Adipocyte (in vitro differentiated cells): ENCODE results near the gene POMT1.
"Not testable (repeated sequence)": the region's sequence is repeated elsewhere in the genome, so short reads cannot be mapped to it uniquely, and the experiment has no call there.

Experiments
- DNase-seq: peaks from one replicate; pipeline ENCODE4 v3.0.0-alpha.2; 2015; ENCODE audit warnings: low read depth
- H3K27me3 ChIP-seq: replicated peaks from 2 replicates; pipeline ENCODE4 v1.7.0; 2013; ENCODE audit warnings: mild to moderate bottlenecking, low read length, moderate library complexity; ENCODE audit not compliant: control insufficient read depth, insufficient read depth
- H3K36me3 ChIP-seq: 2 replicates; pipeline ENCODE4 v1.7.0; 2013; ENCODE audit warnings: low read length, mild to moderate bottlenecking, moderate library complexity; ENCODE audit not compliant: control insufficient read depth, insufficient read depth, severe bottlenecking
- H3K4me1 ChIP-seq: 2 replicates; pipeline ENCODE4 v1.7.0; 2013; ENCODE audit warnings: mild to moderate bottlenecking, low read length, moderate library complexity; ENCODE audit not compliant: control insufficient read depth, insufficient read depth
- H3K4me3 ChIP-seq: 2 replicates; pipeline ENCODE4 v1.7.0; 2013; ENCODE audit warnings: mild to moderate bottlenecking, low read length, moderate library complexity
- H3K9ac ChIP-seq: 2 replicates; pipeline ENCODE4 v1.7.0; 2013; ENCODE audit warnings: mild to moderate bottlenecking, low read length, moderate library complexity
- H3K9me3 ChIP-seq: 2 replicates; pipeline ENCODE4 v1.7.0; 2013; ENCODE audit warnings: mild to moderate bottlenecking, low read length, moderate library complexity; ENCODE audit not compliant: control insufficient read depth

The POMT1 gene

GRCh38 chr9:131502781-131503625, at the start of gene POMT1:
Gene POMT1 (plus strand): TSS chr9:131502918. CDS start chr9:131504219, 1,301 bp downstream.
- peak; percentile 95 for DNase-seq
- Histone ChIP-seq H3K27me3 (no peaks in the 10 kb centered on the region), H3K36me3 (peaks cover 32% of the 10 kb centered on the region), H3K4me1 (peaks cover 18% of the 10 kb centered on the region), H3K9me3 (no peaks in the 10 kb centered on the region), H3K9ac (peak within 1 kb of the TSS; percentile 88), H3K4me3 (peak within 1 kb of the TSS; percentile 94)

GRCh38 chr9:131454028-131454427, 48.7 kb upstream of the POMT1 start:
- no peak overlapping the region for H3K4me3 ChIP-seq
- H3K9ac ChIP-seq, result no peak overlapping the region
- H3K36me3 ChIP-seq, result peaks cover 90% of the 10 kb centered on the region
- peaks cover under 1% of the 10 kb centered on the region for H3K4me1 ChIP-seq
- no peak for DNase-seq
- H3K27me3 ChIP-seq, result no peaks in the 10 kb centered on the region
- no peaks in the 10 kb centered on the region for H3K9me3 ChIP-seq

- H3K9ac ChIP-seq, H3K4me1 ChIP-seq, H3K27me3 ChIP-seq, H3K9me3 ChIP-seq, H3K4me3 ChIP-seq, DNase-seq: not testable (repeated sequence)
- H3K36me3 ChIP-seq, result peaks cover 91% of the 10 kb centered on the region
Measured at GRCh38 chr9:131455655-131456054, 47.1 kb upstream of the POMT1 start.

GRCh38 chr9:131457746-131458145, 45.0 kb upstream of the POMT1 start:
- DNase-seq, result no peak
- Histone ChIP-seq H3K27me3 (no peaks in the 10 kb centered on the region), H3K9me3 (no peaks in the 10 kb centered on the region), H3K4me1 (no peaks in the 10 kb centered on the region), H3K9ac (no peak overlapping the region), H3K36me3 (peaks cover 90% of the 10 kb centered on the region), H3K4me3 (no peak overlapping the region)

GRCh38 chr9:131459056-131459455, 43.7 kb upstream of the POMT1 start:
- H3K9ac ChIP-seq, result no peak overlapping the region
- H3K9me3 ChIP-seq, result no peaks in the 10 kb centered on the region
- H3K4me3 ChIP-seq, result no peak overlapping the region
- H3K36me3 ChIP-seq, result peaks cover 94% of the 10 kb centered on the region
- DNase-seq, result no peak
- H3K27me3 ChIP-seq, result no peaks in the 10 kb centered on the region
- H3K4me1 ChIP-seq, result no peaks in the 10 kb centered on the region

GRCh38 chr9:131461166-131461565, 41.6 kb upstream of the POMT1 start:
- Histone ChIP-seq H3K9me3 (no peaks in the 10 kb centered on the region), H3K27me3 (no peaks in the 10 kb centered on the region), H3K36me3 (peaks cover 96% of the 10 kb centered on the region), H3K9ac (no peak overlapping the region), H3K4me3 (no peak overlapping the region), H3K4me1 (no peaks in the 10 kb centered on the region)
- DNase-seq, result no peak

GRCh38 chr9:131464354-131465000, 38.2 kb upstream of the POMT1 start:
- H3K4me1 ChIP-seq, result no peaks in the 10 kb centered on the region
- DNase-seq, result no peak
- no peaks in the 10 kb centered on the region for H3K9me3 ChIP-seq
- H3K4me3 ChIP-seq, result no peak overlapping the region
- H3K9ac ChIP-seq, result no peak overlapping the region
- H3K27me3 ChIP-seq, result no peaks in the 10 kb centered on the region
- peaks cover 93% of the 10 kb centered on the region for H3K36me3 ChIP-seq

GRCh38 chr9:131465401-131465800, 37.3 kb upstream of the POMT1 start:
- no peaks in the 10 kb centered on the region for H3K9me3 ChIP-seq
- no peak for DNase-seq
- no peak overlapping the region for H3K9ac ChIP-seq
- no peaks in the 10 kb centered on the region for H3K27me3 ChIP-seq
- no peaks in the 10 kb centered on the region for H3K4me1 ChIP-seq
- peaks cover 93% of the 10 kb centered on the region for H3K36me3 ChIP-seq
- no peak overlapping the region for H3K4me3 ChIP-seq

- no peak overlapping the region for H3K4me3 ChIP-seq
- no peak for DNase-seq
- no peak overlapping the region for H3K9ac ChIP-seq
- H3K4me1 ChIP-seq, result no peaks in the 10 kb centered on the region
- H3K36me3 ChIP-seq, result peaks cover 93% of the 10 kb centered on the region
- H3K9me3 ChIP-seq, result peaks cover 3% of the 10 kb centered on the region
- H3K27me3 ChIP-seq, result no peaks in the 10 kb centered on the region
Measured at GRCh38 chr9:131467214-131467935, 35.3 kb upstream of the POMT1 start.

GRCh38 chr9:131468031-131468430, 34.7 kb upstream of the POMT1 start:
- Histone ChIP-seq H3K36me3 (peaks cover 94% of the 10 kb centered on the region), H3K9me3 (peaks cover 3% of the 10 kb centered on the region)
- no peak for DNase-seq

GRCh38 chr9:131469356-131469755, 33.4 kb upstream of the POMT1 start:
- no peak overlapping the region for H3K4me3 ChIP-seq
- no peak for DNase-seq
- peaks cover 3% of the 10 kb centered on the region for H3K9me3 ChIP-seq
- no peaks in the 10 kb centered on the region for H3K4me1 ChIP-seq
- peaks cover 95% of the 10 kb centered on the region for H3K36me3 ChIP-seq
- H3K9ac ChIP-seq, result no peak overlapping the region
- H3K27me3 ChIP-seq, result no peaks in the 10 kb centered on the region

More at GRCh38 chr9:131468031-131468430, 34.7 kb upstream of the POMT1 start:
- Histone ChIP-seq H3K9ac (no peak overlapping the region), H3K27me3 (no peaks in the 10 kb centered on the region), H3K4me3 (no peak overlapping the region), H3K4me1 (no peaks in the 10 kb centered on the region)
